ENCODE measurements around the gene SH3GL1. TPM values are rescaled to one million over a fixed set of nuclear protein-coding genes. Genes with fewer than 3 reads are reported as not detected.

Gene SH3GL1
- polyA plus RNA-seq, 3 donors: 14.0 to 33.9 (median 15.0) TPM

DNA sequence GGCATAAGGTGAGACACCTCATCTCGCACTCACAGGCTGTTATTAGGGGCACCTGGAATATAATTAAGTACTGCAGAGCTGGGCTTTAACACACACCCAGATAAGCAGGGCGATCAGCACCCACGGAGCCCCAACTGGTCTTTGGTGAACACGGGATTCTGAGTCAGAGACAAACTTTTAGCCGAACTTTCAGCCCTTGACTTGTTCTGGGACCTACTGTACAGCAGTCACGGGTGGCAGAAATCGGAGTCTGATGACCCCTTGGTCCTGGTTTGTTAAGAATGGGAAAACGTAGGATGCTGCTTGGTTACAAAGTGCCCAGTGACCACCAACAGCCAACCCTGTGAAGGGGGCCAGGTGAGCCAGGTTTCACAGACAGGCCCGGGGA is 9.0 kb downstream of the SH3GL1 start:
- TF ChIP-seq, protein P1, sequence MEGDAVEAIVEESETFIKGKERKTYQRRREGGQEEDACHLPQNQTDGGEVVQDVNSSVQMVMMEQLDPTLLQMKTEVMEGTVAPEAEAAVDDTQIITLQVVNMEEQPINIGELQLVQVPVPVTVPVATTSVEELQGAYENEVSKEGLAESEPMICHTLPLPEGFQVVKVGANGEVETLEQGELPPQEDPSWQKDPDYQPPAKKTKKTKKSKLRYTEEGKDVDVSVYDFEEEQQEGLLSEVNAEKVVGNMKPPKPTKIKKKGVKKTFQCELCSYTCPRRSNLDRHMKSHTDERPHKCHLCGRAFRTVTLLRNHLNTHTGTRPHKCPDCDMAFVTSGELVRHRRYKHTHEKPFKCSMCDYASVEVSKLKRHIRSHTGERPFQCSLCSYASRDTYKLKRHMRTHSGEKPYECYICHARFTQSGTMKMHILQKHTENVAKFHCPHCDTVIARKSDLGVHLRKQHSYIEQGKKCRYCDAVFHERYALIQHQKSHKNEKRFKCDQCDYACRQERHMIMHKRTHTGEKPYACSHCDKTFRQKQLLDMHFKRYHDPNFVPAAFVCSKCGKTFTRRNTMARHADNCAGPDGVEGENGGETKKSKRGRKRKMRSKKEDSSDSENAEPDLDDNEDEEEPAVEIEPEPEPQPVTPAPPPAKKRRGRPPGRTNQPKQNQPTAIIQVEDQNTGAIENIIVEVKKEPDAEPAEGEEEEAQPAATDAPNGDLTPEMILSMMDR (IDR thresholded peaks at IDR 0.05): no peak
- Mint-ChIP-seq H3K4me3 (no peak overlapping the region), H3K9me3 (peaks cover 0 to 2% (median 0%) of the 10 kb centered on the region in 7 donors), H3K27me3 (ENCODE audit: low read depth in 3 of 3) (peaks cover 0 to 2% (median 0%) of the 10 kb centered on the region in 3 donors), H3K27ac (peak overlapping the region in 3 of 7 donors; percentile 25 to 76 (median 71)), H3K4me1 (peaks cover 49% of the 10 kb centered on the region), H3K36me3 (peaks cover 35 to 70% of the 10 kb centered on the region in 2 donors)
- intact Hi-C loops (cut with micrococcal nuclease): no loop called here
- DNase-seq: no peak
- WGBS (ENCODE audit: insufficient coverage): 97% methylated on average over 7 of the region's 9 CpGs
- no peak overlapping the region for H2AFZ ChIP-seq (ENCODE audit: insufficient read depth, low read depth, low read length, poor library complexity, severe bottlenecking)
- no peak overlapping the region for H3K9ac ChIP-seq (ENCODE audit: insufficient read depth, low read length, poor library complexity, severe bottlenecking)
- no peak overlapping the region for H3K4me3 ChIP-seq (replicated peaks in 1 of 3; ENCODE audit: low read depth in 2 of 3, low read length in 3 of 3)
- H3K4me1 ChIP-seq (ENCODE audit: control insufficient read depth in 1 of 2, insufficient read depth in 2 of 2, low read length in 2 of 2): peaks cover 26 to 28% of the 10 kb centered on the region in 2 donors
- no peaks in the 10 kb centered on the region for H3K9me3 ChIP-seq (replicated peaks in 1 of 2; ENCODE audit: control insufficient read depth in 1 of 2, insufficient read depth in 1 of 2, low read length in 2 of 2)
- H3K4me2 ChIP-seq (replicated peaks; ENCODE audit: extremely low read depth, low read length, poor library complexity, severe bottlenecking): no peak overlapping the region
- H3K27me3 ChIP-seq (ENCODE audit: control insufficient read depth in 2 of 2, insufficient read depth in 2 of 2, low read length in 2 of 2): no peaks in the 10 kb centered on the region
- peak overlapping the region; percentile 53 to 83 for H3K27ac ChIP-seq (ENCODE audit: low read depth in 1 of 2, low read length in 2 of 2)
- peaks cover 21 to 49% of the 10 kb centered on the region in 2 donors for H3K36me3 ChIP-seq (replicated peaks in 1 of 2; ENCODE audit: control insufficient read depth in 1 of 2, insufficient read depth in 2 of 2, low read length in 2 of 2)
- peaks cover 99% of the 10 kb centered on the region for H4K20me1 ChIP-seq (ENCODE audit: insufficient read depth, low read length)
- H3K79me2 ChIP-seq (ENCODE audit: insufficient read depth, low read length): peaks cover 99% of the 10 kb centered on the region

DNA sequence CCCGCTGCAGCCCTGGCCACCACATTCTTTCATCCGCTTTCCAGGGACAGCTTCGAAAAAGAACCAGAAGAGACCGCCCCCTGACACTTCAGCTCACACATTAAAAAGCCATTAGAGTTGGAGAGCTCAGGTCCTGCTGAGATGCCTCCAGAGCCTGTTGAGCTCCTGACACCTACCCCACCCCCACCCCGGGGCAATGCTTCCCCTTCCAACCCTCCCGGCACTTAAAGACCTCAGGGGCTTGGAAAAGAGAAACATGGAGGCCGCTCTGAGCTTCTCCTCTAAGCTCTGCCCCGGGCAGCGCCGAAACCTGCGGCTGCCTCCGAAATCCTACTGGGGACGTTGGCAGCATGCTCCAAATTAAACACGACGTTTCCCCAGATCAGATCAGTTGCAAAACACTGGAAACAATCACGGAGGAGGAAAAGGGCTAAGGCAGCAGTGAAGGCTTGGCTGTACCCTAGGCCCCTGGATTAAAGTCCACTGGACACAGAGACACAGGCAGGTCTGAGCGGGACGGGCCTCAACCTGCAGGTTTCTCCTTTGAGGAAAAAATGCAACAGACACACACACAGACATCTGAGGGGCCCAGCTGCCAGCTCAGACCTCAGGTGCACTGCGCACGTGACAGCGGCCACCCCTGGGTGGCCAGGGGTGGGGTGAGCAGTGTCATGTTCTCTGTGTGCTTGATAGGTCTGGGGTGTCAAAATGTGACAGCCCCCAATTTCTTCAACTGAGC is 9.6 kb downstream of the SH3GL1 start:
- Histone ChIP-seq H4K20me1 (ENCODE audit: insufficient read depth, low read length) (peaks cover 99% of the 10 kb centered on the region), H3K4me3 (replicated peaks in 1 of 3; ENCODE audit: low read depth in 2 of 3, low read length in 3 of 3) (peak overlapping the region in 1 of 3 experiments; percentile 30), H3K9me3 (replicated peaks in 1 of 2; ENCODE audit: control insufficient read depth in 1 of 2, insufficient read depth in 1 of 2, low read length in 2 of 2) (no peaks in the 10 kb centered on the region), H3K4me1 (ENCODE audit: control insufficient read depth in 1 of 2, insufficient read depth in 2 of 2, low read length in 2 of 2) (peaks cover 26 to 28% of the 10 kb centered on the region in 2 donors), H3K27me3 (ENCODE audit: control insufficient read depth in 2 of 2, insufficient read depth in 2 of 2, low read length in 2 of 2) (no peaks in the 10 kb centered on the region), H3K9ac (ENCODE audit: insufficient read depth, low read length, poor library complexity, severe bottlenecking) (peak overlapping the region; percentile 32), H3K27ac (ENCODE audit: low read depth in 1 of 2, low read length in 2 of 2) (peak overlapping the region; percentile 53 to 83), H3K4me2 (replicated peaks; ENCODE audit: extremely low read depth, low read length, poor library complexity, severe bottlenecking) (peak overlapping the region; percentile 45), H3K79me2 (ENCODE audit: insufficient read depth, low read length) (peaks cover 99% of the 10 kb centered on the region), H3K36me3 (replicated peaks in 1 of 2; ENCODE audit: control insufficient read depth in 1 of 2, insufficient read depth in 2 of 2, low read length in 2 of 2) (peaks cover 22 to 49% of the 10 kb centered on the region in 2 donors), H2AFZ (ENCODE audit: insufficient read depth, low read depth, low read length, poor library complexity, severe bottlenecking) (no peak overlapping the region)
- Mint-ChIP-seq H3K4me3 (peak overlapping the region; percentile 66 to 72), H3K27me3 (ENCODE audit: low read depth in 3 of 3) (peaks cover 0 to 2% (median 0%) of the 10 kb centered on the region in 3 donors), H3K9me3 (peaks cover 0 to 2% (median 0%) of the 10 kb centered on the region in 7 donors), H3K4me1 (peaks cover 49% of the 10 kb centered on the region), H3K27ac (peak overlapping the region; percentile 76 to 91 (median 83)), H3K36me3 (peaks cover 33 to 70% of the 10 kb centered on the region in 2 donors)
- no peak for DNase-seq
- intact Hi-C loops (cut with micrococcal nuclease): no loop called here
- TF ChIP-seq, protein P1 (IDR thresholded peaks at IDR 0.05): no peak
- 50% methylated on average over 15 of the region's 21 CpGs for WGBS (ENCODE audit: insufficient coverage)
